H9 (cell line): Measurements from ENCODE around the gene CRY1. TPM values are rescaled to one million over a fixed set of nuclear protein-coding genes. Genes with fewer than 3 reads are reported as not detected.

Source experiments
- DNase-seq: peaks from one replicate; pipeline ENCODE4 v3.0.0-alpha.2; 2017
- H2AFZ ChIP-seq: one replicate; pipeline ENCODE4 v1.6.1; 2013; ENCODE audit warnings: mild to moderate bottlenecking, low read length, control low read depth, moderate library complexity
- H2AK5ac ChIP-seq: 2 replicates; pipeline ENCODE4 v1.6.1; 2013; ENCODE audit warnings: low read length, control low read depth, mixed read lengths; ENCODE audit not compliant: insufficient read length
- H2BK120ac ChIP-seq: one replicate; pipeline ENCODE4 v1.6.1; 2013; ENCODE audit warnings: low read depth, mild to moderate bottlenecking, low read length, control low read depth, inconsistent platforms; ENCODE audit not compliant: poor library complexity, severe bottlenecking
- H2BK12ac ChIP-seq: 2 replicates; pipeline ENCODE4 v1.6.1; 2013; ENCODE audit warnings: low read length, control low read depth, mixed read lengths, low read depth; ENCODE audit not compliant: insufficient read length
- H2BK15ac ChIP-seq: 2 replicates; pipeline ENCODE4 v1.6.1; 2013; ENCODE audit warnings: low read depth, low read length, control low read depth
- H2BK20ac ChIP-seq: one replicate; pipeline ENCODE4 v1.6.1; 2013; ENCODE audit warnings: low read depth, mild to moderate bottlenecking, low read length, control low read depth, inconsistent platforms; ENCODE audit not compliant: poor library complexity, severe bottlenecking
- H2BK5ac ChIP-seq: 2 replicates; pipeline ENCODE4 v1.6.1; 2013; ENCODE audit warnings: low read length, control low read depth, mixed read lengths; ENCODE audit not compliant: insufficient read length
- H3K14ac ChIP-seq: 2 replicates; pipeline ENCODE4 v1.6.1; 2013; ENCODE audit warnings: low read length, control low read depth; ENCODE audit not compliant: insufficient read depth
- H3K18ac ChIP-seq: 2 replicates; pipeline ENCODE4 v1.6.1; 2013; ENCODE audit warnings: low read depth, mild to moderate bottlenecking, mixed read lengths, low read length, control low read depth; ENCODE audit not compliant: insufficient read length
- H3K23ac ChIP-seq: 2 replicates; pipeline ENCODE4 v1.6.1; 2013; ENCODE audit warnings: low read length, control low read depth, mixed read lengths, low read depth; ENCODE audit not compliant: insufficient read length
- H3K23me2 ChIP-seq: 2 replicates; pipeline ENCODE4 v1.6.1; 2013; ENCODE audit warnings: low read depth, mild to moderate bottlenecking, mixed read lengths, low read length, control low read depth; ENCODE audit not compliant: insufficient read length, poor library complexity, severe bottlenecking
- H3K27ac ChIP-seq: 2 replicates; pipeline ENCODE4 v1.5.1; 2013; ENCODE audit warnings: low read length, control low read depth, mixed read lengths, low read depth; ENCODE audit not compliant: insufficient read length
- H3K27me3 ChIP-seq: 2 replicates; pipeline ENCODE4 v1.6.1; 2013; ENCODE audit warnings: low read length, control low read depth, inconsistent platforms; ENCODE audit not compliant: insufficient read depth
- H3K4ac ChIP-seq: 2 replicates; pipeline ENCODE4 v1.6.1; 2013; ENCODE audit warnings: low read depth, mild to moderate bottlenecking, control low read depth, inconsistent platforms, low read length, moderate library complexity
- H3K4me1 ChIP-seq: 2 replicates; pipeline ENCODE4 v1.6.1; 2013; ENCODE audit warnings: low read length, control low read depth, inconsistent platforms; ENCODE audit not compliant: insufficient read depth
- H3K4me2 ChIP-seq: 2 replicates; pipeline ENCODE4 v1.6.1; 2013; ENCODE audit warnings: low read length, control low read depth, mixed read lengths; ENCODE audit not compliant: insufficient read length, insufficient read depth
- H3K56ac ChIP-seq: 2 replicates; pipeline ENCODE4 v1.6.1; 2013; ENCODE audit warnings: low read depth, mild to moderate bottlenecking, mixed read lengths, low read length, control low read depth; ENCODE audit not compliant: insufficient read length
- H3K79me1 ChIP-seq: 2 replicates; pipeline ENCODE4 v1.6.1; 2013; ENCODE audit warnings: low read depth, mild to moderate bottlenecking, moderate library complexity, low read length, control low read depth, inconsistent platforms; ENCODE audit not compliant: insufficient read depth, poor library complexity, severe bottlenecking
- H3K79me2 ChIP-seq: 2 replicates; pipeline ENCODE4 v1.6.1; 2013; ENCODE audit warnings: low read length, control low read depth, inconsistent platforms; ENCODE audit not compliant: insufficient read depth
- H3K9ac ChIP-seq: 2 replicates; pipeline ENCODE4 v1.6.1; 2013; ENCODE audit warnings: low read length, control low read depth, mixed read lengths; ENCODE audit not compliant: insufficient read length; ENCODE audit errors: extremely low read depth
- H3K9me3 ChIP-seq: one replicate; pipeline ENCODE4 v1.6.1; 2013; ENCODE audit warnings: low read depth, low read length, inconsistent platforms; ENCODE audit not compliant: control insufficient read depth
- H3T11ph ChIP-seq: one replicate; pipeline ENCODE4 v1.6.1; 2013; ENCODE audit warnings: mild to moderate bottlenecking, low read length, control low read depth, inconsistent platforms
- H4K20me1 ChIP-seq: one replicate; pipeline ENCODE4 v1.6.1; 2013; ENCODE audit not compliant: control insufficient read depth, insufficient read length, insufficient read depth
- H4K5ac ChIP-seq: 2 replicates; pipeline ENCODE4 v1.6.1; 2013; ENCODE audit warnings: low read depth, mild to moderate bottlenecking, mixed read lengths, low read length, control low read depth; ENCODE audit not compliant: insufficient read length
- H4K8ac ChIP-seq: replicated peaks from 2 replicates; pipeline ENCODE4 v1.6.1; 2013; ENCODE audit warnings: low read length, control low read depth, mixed read lengths, low read depth; ENCODE audit not compliant: insufficient read length
- H4K91ac ChIP-seq: 2 replicates; pipeline ENCODE4 v1.6.1; 2013; ENCODE audit warnings: low read depth, mild to moderate bottlenecking, moderate library complexity, mixed read lengths, low read length, control low read depth; ENCODE audit not compliant: insufficient read length
- H3K27ac Mint-ChIP-seq, 3 experiments: 2 replicates in 2 of 3; 3 replicates in 1 of 3; pipeline ENCODE4 v1.8.0; 2020 to 2021; ENCODE audit warnings: mixed read lengths in 3 of 3, mild to moderate bottlenecking in 1 of 3, moderate library complexity in 1 of 3
- H3K27me3 Mint-ChIP-seq: 2 replicates; pipeline ENCODE4 v1.8.0; 2021; ENCODE audit warnings: low read depth, mild to moderate bottlenecking, moderate library complexity, mixed read lengths
- H3K36me3 Mint-ChIP-seq, 3 experiments: 2 replicates in 2 of 3; 3 replicates in 1 of 3; pipeline ENCODE4 v1.8.0; 2020 to 2021; ENCODE audit warnings: low read depth in 3 of 3, mixed read lengths in 3 of 3; ENCODE audit not compliant: insufficient read depth in 1 of 3
- H3K4me1 Mint-ChIP-seq, 2 experiments: 2 replicates each; pipeline ENCODE4 v1.8.0; 2020; ENCODE audit warnings: mixed read lengths in 2 of 2
- H3K4me3 Mint-ChIP-seq, 2 experiments: 2 replicates in 1 of 2; 3 replicates in 1 of 2; pipeline ENCODE4 v1.8.0; 2020 to 2021; ENCODE audit warnings: mild to moderate bottlenecking in 2 of 2, mixed read lengths in 2 of 2, moderate library complexity in 1 of 2
- H3K9me3 Mint-ChIP-seq, 2 experiments: 2 replicates in 1 of 2; 3 replicates in 1 of 2; pipeline ENCODE4 v1.8.0; 2020; ENCODE audit warnings: mild to moderate bottlenecking in 2 of 2, mixed read lengths in 2 of 2, moderate library complexity in 1 of 2
- CTCF ChIP-seq: fragments of 200-600 bp; sonication (generic); conservative IDR thresholded peaks from 3 replicates; pipeline ENCODE4 v1.8.0; 2021; ENCODE audit warnings: antibody characterized with exemption, mild to moderate bottlenecking
- total RNA-seq: library from RNA; stranded (reverse); gene quantifications from 2 replicates; pipeline ENCODE4 v1.2.1, GENCODE V29; 2021

Gene CRY1
- total RNA-seq, 1 experiment from 2014 or later = 23.5 TPM

DNA sequence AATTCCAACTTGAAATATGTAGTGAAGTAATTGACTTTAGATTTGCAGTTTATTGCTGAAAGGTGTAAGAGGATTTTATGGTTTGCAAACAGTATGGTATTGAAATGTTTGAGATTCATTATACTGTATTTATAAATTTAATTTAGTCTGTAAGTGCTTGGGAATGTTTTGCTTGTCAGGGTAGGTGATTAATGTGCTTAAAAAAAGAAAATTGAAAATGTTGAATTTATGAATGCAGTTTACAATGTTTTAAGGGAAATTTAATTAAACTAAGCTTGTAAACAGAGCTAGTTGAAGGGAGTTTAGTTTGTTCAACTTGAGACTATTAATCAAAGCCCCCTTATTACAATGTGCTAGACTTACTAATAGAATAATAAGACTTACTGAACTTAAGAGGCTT, 18.0 kb upstream of the CRY1 start:
- H2BK5ac ChIP-seq = no peak overlapping the region
- no peaks in the 10 kb centered on the region for H3K79me2 ChIP-seq
- DNase-seq = no peak
- no peak overlapping the region for H3K14ac ChIP-seq
- Mint-ChIP-seq H3K36me3 (no peaks in the 10 kb centered on the region), H3K9me3 (no peaks in the 10 kb centered on the region), H3K4me3 (no peak overlapping the region), H3K4me1 (0 out of 4 replicates have a peak, but pooled peaks cover 0 to 3% of the 10 kb centered on the region in 2 experiments), H3K27me3 (peaks cover 4% of the 10 kb centered on the region; the same call in 1 of the 2 replicates), H3K27ac (no peak overlapping the region)
- H4K20me1 ChIP-seq = no peaks in the 10 kb centered on the region
- H3K27ac ChIP-seq = no peak overlapping the region
- H2BK120ac ChIP-seq = no peak overlapping the region
- no peak overlapping the region for H3K23ac ChIP-seq
- no peaks in the 10 kb centered on the region for H3K27me3 ChIP-seq
- H3K56ac ChIP-seq = no peak overlapping the region
- no peak overlapping the region for H3T11ph ChIP-seq
- H4K91ac ChIP-seq = no peak overlapping the region
- H3K9me3 ChIP-seq = no peaks in the 10 kb centered on the region
- no peak overlapping the region for H4K5ac ChIP-seq
- H2AK5ac ChIP-seq = no peak overlapping the region
- H2BK15ac ChIP-seq = no peak overlapping the region
- no peaks in the 10 kb centered on the region for H3K4me1 ChIP-seq
- no peak overlapping the region for H4K8ac ChIP-seq
- no peak overlapping the region for H2BK12ac ChIP-seq
- no peak overlapping the region for H2AFZ ChIP-seq
- H3K4me2 ChIP-seq = no peak overlapping the region
- H3K23me2 ChIP-seq = no peaks in the 10 kb centered on the region
- no peak overlapping the region for H3K4ac ChIP-seq
- no peak overlapping the region for H3K18ac ChIP-seq
- TF ChIP-seq CTCF = no peak
- no peak overlapping the region for H2BK20ac ChIP-seq
- no peak overlapping the region for H3K9ac ChIP-seq
- H3K79me1 ChIP-seq = no peaks in the 10 kb centered on the region
